ENCODE measurements around the gene ZNRF4.

ZNRF4 gene

DNA sequence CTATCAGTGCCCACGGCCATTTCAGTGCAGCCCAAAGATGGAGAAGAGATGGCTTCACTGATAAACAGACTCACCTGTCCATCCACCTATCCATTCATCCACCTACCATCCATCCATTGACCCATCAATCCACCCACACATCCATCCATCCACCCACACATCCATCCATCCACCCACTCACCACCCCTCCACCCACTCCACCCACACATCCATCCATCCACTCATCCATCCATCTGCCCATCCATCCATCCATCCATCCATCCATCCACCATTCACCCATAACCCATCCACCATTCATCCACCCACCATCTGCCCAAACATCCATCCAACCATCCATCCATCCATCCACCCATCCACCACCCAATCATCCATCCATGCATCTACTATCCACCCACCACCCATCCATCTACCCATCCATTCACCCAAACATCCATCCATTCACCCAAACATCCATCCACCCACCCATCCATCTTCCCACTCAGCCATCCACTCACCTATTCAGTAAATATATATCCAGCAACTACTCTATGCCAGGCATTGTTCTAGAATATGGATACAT lies 31.6 kb upstream of the ZNRF4 start:
- no peaks in the 10 kb centered on the region for H3F3A ChIP-seq (ENCODE audit: insufficient read depth, low read length)
- no peaks in the 10 kb centered on the region; the same call in 1 of the 2 replicates for H3K27me3 ChIP-seq (ENCODE audit: insufficient read depth, low read length)
- H3K36me3 ChIP-seq (ENCODE audit: insufficient read depth, low read length) = no peaks in the 10 kb centered on the region
- H3K9ac ChIP-seq (ENCODE audit: low read length) = no peak overlapping the region
- TF ChIP-seq, protein P1, sequence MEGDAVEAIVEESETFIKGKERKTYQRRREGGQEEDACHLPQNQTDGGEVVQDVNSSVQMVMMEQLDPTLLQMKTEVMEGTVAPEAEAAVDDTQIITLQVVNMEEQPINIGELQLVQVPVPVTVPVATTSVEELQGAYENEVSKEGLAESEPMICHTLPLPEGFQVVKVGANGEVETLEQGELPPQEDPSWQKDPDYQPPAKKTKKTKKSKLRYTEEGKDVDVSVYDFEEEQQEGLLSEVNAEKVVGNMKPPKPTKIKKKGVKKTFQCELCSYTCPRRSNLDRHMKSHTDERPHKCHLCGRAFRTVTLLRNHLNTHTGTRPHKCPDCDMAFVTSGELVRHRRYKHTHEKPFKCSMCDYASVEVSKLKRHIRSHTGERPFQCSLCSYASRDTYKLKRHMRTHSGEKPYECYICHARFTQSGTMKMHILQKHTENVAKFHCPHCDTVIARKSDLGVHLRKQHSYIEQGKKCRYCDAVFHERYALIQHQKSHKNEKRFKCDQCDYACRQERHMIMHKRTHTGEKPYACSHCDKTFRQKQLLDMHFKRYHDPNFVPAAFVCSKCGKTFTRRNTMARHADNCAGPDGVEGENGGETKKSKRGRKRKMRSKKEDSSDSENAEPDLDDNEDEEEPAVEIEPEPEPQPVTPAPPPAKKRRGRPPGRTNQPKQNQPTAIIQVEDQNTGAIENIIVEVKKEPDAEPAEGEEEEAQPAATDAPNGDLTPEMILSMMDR (IDR thresholded peaks at IDR 0.05; ENCODE audit: low read length) = no peak
- no peak for TF ChIP-seq EZH2 (IDR thresholded peaks at IDR 0.05; ENCODE audit: borderline replicate concordance, low read length)
- H3K9me3 ChIP-seq (ENCODE audit: low read length) = no peaks in the 10 kb centered on the region
- no peaks in the 10 kb centered on the region for H3K4me1 ChIP-seq (ENCODE audit: insufficient read depth, low read length, severe bottlenecking)
- no peak overlapping the region for H3K4me2 ChIP-seq (ENCODE audit: low read length)
- no peaks in the 10 kb centered on the region for H3K79me2 ChIP-seq (ENCODE audit: insufficient read depth, low read length)
- no peak overlapping the region for H3K4me3 ChIP-seq (ENCODE audit: low read depth, low read length, poor library complexity, severe bottlenecking)
- H3K27ac ChIP-seq (ENCODE audit: low read depth, low read length, poor library complexity, severe bottlenecking) = no peak overlapping the region
- no peaks in the 10 kb centered on the region for H4K20me1 ChIP-seq (ENCODE audit: insufficient read depth, low read length)
- H2AFZ ChIP-seq (ENCODE audit: low read length) = no peak overlapping the region
- H3K9me2 ChIP-seq (ENCODE audit: low read depth, low read length) = no peaks in the 10 kb centered on the region

- no peak overlapping the region for H3K4me2 ChIP-seq (ENCODE audit: low read length)
- H3K9me3 ChIP-seq (ENCODE audit: low read length) = no peaks in the 10 kb centered on the region
- no peaks in the 10 kb centered on the region for H4K20me1 ChIP-seq (ENCODE audit: insufficient read depth, low read length)
- no peak overlapping the region for H2AFZ ChIP-seq (ENCODE audit: low read length)
- no peak overlapping the region for H3K9ac ChIP-seq (ENCODE audit: low read length)
- H3K79me2 ChIP-seq (ENCODE audit: insufficient read depth, low read length) = no peaks in the 10 kb centered on the region
- H3K27me3 ChIP-seq (ENCODE audit: insufficient read depth, low read length) = no peaks in the 10 kb centered on the region; the same call in 1 of the 2 replicates
- no peaks in the 10 kb centered on the region for H3K4me1 ChIP-seq (ENCODE audit: insufficient read depth, low read length, severe bottlenecking)
- TF ChIP-seq, protein P1 (IDR thresholded peaks at IDR 0.05; ENCODE audit: low read length) = no peak
- TF ChIP-seq EZH2 (IDR thresholded peaks at IDR 0.05; ENCODE audit: borderline replicate concordance, low read length) = no peak
- no peak overlapping the region for H3K4me3 ChIP-seq (ENCODE audit: low read depth, low read length, poor library complexity, severe bottlenecking)
- H3K27ac ChIP-seq (ENCODE audit: low read depth, low read length, poor library complexity, severe bottlenecking) = no peak overlapping the region
- no peaks in the 10 kb centered on the region for H3K36me3 ChIP-seq (ENCODE audit: insufficient read depth, low read length)
- no peaks in the 10 kb centered on the region for H3K9me2 ChIP-seq (ENCODE audit: low read depth, low read length)
- no peaks in the 10 kb centered on the region for H3F3A ChIP-seq (ENCODE audit: insufficient read depth, low read length)
Observed at GRCh38 chr19:5424192-5424973, 30.8 kb upstream of the ZNRF4 start.

GRCh38 chr19:5425260-5425659 lies 30.0 kb upstream of the ZNRF4 start:
- H2AFZ ChIP-seq (ENCODE audit: low read length) = no peak overlapping the region
- no peaks in the 10 kb centered on the region for H3K79me2 ChIP-seq (ENCODE audit: insufficient read depth, low read length)
- H3K27ac ChIP-seq (ENCODE audit: low read depth, low read length, poor library complexity, severe bottlenecking) = no peak overlapping the region
- no peaks in the 10 kb centered on the region for H3F3A ChIP-seq (ENCODE audit: insufficient read depth, low read length)
- H3K9me3 ChIP-seq (ENCODE audit: low read length) = no peaks in the 10 kb centered on the region
- no peaks in the 10 kb centered on the region for H3K4me1 ChIP-seq (ENCODE audit: insufficient read depth, low read length, severe bottlenecking)
- H3K4me3 ChIP-seq (ENCODE audit: low read depth, low read length, poor library complexity, severe bottlenecking) = no peak overlapping the region
- no peaks in the 10 kb centered on the region for H3K9me2 ChIP-seq (ENCODE audit: low read depth, low read length)
- H3K9ac ChIP-seq (ENCODE audit: low read length) = no peak overlapping the region
- no peaks in the 10 kb centered on the region; the same call in 1 of the 2 replicates for H3K27me3 ChIP-seq (ENCODE audit: insufficient read depth, low read length)
- H3K4me2 ChIP-seq (ENCODE audit: low read length) = no peak overlapping the region
- H4K20me1 ChIP-seq (ENCODE audit: insufficient read depth, low read length) = no peaks in the 10 kb centered on the region
- no peaks in the 10 kb centered on the region for H3K36me3 ChIP-seq (ENCODE audit: insufficient read depth, low read length)
- TF ChIP-seq, protein P1 (IDR thresholded peaks at IDR 0.05; ENCODE audit: low read length) = no peak
- TF ChIP-seq EZH2 (IDR thresholded peaks at IDR 0.05; ENCODE audit: borderline replicate concordance, low read length) = no peak
